Endothelial cell of umbilical vein (primary cell): ENCODE data around the gene TEX28. TPM values are rescaled to one million over a fixed set of nuclear protein-coding genes. Genes with fewer than 3 reads are reported as not detected.

Source experiments
- BruUV-seq: library from RNA; stranded (reverse); fragments of 400-500 nt; replicated peaks from 2 replicates; lab custom pipeline; 2021; lab: Mats Ljungman, UMichigan
- CTCF ChIA-PET: fragments of 300-600, 350-600 bp; sonication (Branson Sonifier 250); formaldehyde crosslinking; loops from one replicate; lab custom pipeline; 2021; ENCODE audit warnings: antibody characterized with exemption, inconsistent platforms; lab: Charles Lee
- POLR2A ChIA-PET: fragments of 300-600, 350-600 bp; sonication (Branson Sonifier 250); formaldehyde crosslinking; loops from one replicate; lab custom pipeline; 2021; ENCODE audit warnings: antibody characterized with exemption, inconsistent platforms; lab: Charles Lee
- DNase-seq: peaks from one replicate; pipeline ENCODE4 v3.0.0-alpha.2; 2011; ENCODE audit warnings: low read depth, low spot score
- FAIRE-seq: peaks from 2 replicates; lab custom pipeline; 2011; peaks lifted over from hg19 to GRCh38; lab: Jason Lieb, UNC
- H2AFZ ChIP-seq: 2 replicates; pipeline ENCODE4 v1.6.0; 2012; ENCODE audit warnings: low read depth, low read length, control low read depth, inconsistent platforms
- H3K27ac ChIP-seq: 2 replicates; pipeline ENCODE4 v1.5.1; 2011; ENCODE audit warnings: low read depth, mild to moderate bottlenecking, control low read depth, low read length, moderate library complexity; ENCODE audit not compliant: insufficient read depth
- H3K27me3 ChIP-seq, 2 experiments: 2 replicates each; pipeline versions ENCODE4 v1.6.0 to v1.6.1; 2011; ENCODE audit warnings: low read length in 2 of 2, mixed read lengths in 1 of 2; ENCODE audit not compliant: control insufficient read depth in 2 of 2, insufficient read depth in 2 of 2
- H3K36me3 ChIP-seq, 2 experiments: 2 replicates in 1 of 2; 3 replicates in 1 of 2; pipeline ENCODE4 v1.5.1; 2011; ENCODE audit warnings: low read length in 2 of 2, mild to moderate bottlenecking in 1 of 2, moderate library complexity in 1 of 2; ENCODE audit not compliant: control insufficient read depth in 2 of 2, insufficient read depth in 2 of 2; ENCODE audit errors: extremely low read depth in 1 of 2
- H3K4me1 ChIP-seq: 3 replicates; pipeline ENCODE4 v1.5.1; 2011; ENCODE audit warnings: mild to moderate bottlenecking, low read length; ENCODE audit not compliant: control insufficient read depth, insufficient read depth; ENCODE audit errors: extremely low read depth
- H3K4me2 ChIP-seq: 2 replicates; pipeline ENCODE4 v1.6.1; 2011; ENCODE audit warnings: low read length, control low read depth, mixed read lengths; ENCODE audit not compliant: insufficient read depth
- H3K4me3 ChIP-seq, 3 experiments: fragments of 200-600 bp in 1 of 3; sonication (generic), shearing (Covaris generic) in 1 of 3; replicated peaks in 1 of 3; 2 replicates each; pipeline ENCODE4 v1.5.1; 2011 to 2016; ENCODE audit warnings: control low read depth in 3 of 3, low read length in 3 of 3, mild to moderate bottlenecking in 2 of 3, inconsistent platforms in 1 of 3, low read depth in 1 of 3, moderate library complexity in 1 of 3; ENCODE audit not compliant: insufficient read depth in 1 of 3
- H3K79me2 ChIP-seq: 2 replicates; pipeline ENCODE4 v1.6.0; 2012; ENCODE audit warnings: low read length, inconsistent platforms; ENCODE audit not compliant: control insufficient read depth, insufficient read depth
- H3K9ac ChIP-seq: replicated peaks from 2 replicates; pipeline ENCODE3; 2011; ENCODE audit warnings: low read length, control low read depth; ENCODE audit not compliant: insufficient read depth; ENCODE audit errors: extremely low read depth
- H3K9me1 ChIP-seq: replicated peaks from 3 replicates; pipeline ENCODE4 v1.6.0; 2011; ENCODE audit warnings: mild to moderate bottlenecking, low read length; ENCODE audit not compliant: control insufficient read depth, insufficient read depth; ENCODE audit errors: extremely low read depth
- H3K9me3 ChIP-seq: replicated peaks from 2 replicates; pipeline ENCODE4 v1.5.1; 2012; ENCODE audit warnings: low read length, inconsistent platforms; ENCODE audit not compliant: control insufficient read depth, insufficient read depth
- H4K20me1 ChIP-seq: replicated peaks from 2 replicates; pipeline ENCODE3; 2011; ENCODE audit warnings: mild to moderate bottlenecking, low read length; ENCODE audit not compliant: control insufficient read depth, insufficient read depth; ENCODE audit errors: extremely low read depth
- EZH2 ChIP-seq: IDR thresholded peaks from 2 replicates; pipeline ENCODE4 v1.6.1; 2012; ENCODE audit warnings: borderline replicate concordance, low read depth, mild to moderate bottlenecking, moderate library complexity, low read length, inconsistent platforms; ENCODE audit not compliant: severe bottlenecking
- FOS ChIP-seq: IDR thresholded peaks from 2 replicates; pipeline ENCODE4 v1.6.1; 2011; ENCODE audit warnings: mild to moderate bottlenecking, low read length, moderate library complexity, borderline replicate concordance; ENCODE audit not compliant: insufficient read depth
- JUN ChIP-seq: IDR thresholded peaks from 2 replicates; pipeline ENCODE4 v1.6.1; 2011; ENCODE audit warnings: borderline replicate concordance, low read depth; ENCODE audit not compliant: insufficient read length, insufficient read depth
- MYC ChIP-seq: IDR thresholded peaks from one replicate; pipeline ENCODE4 v1.6.1; 2011; ENCODE audit warnings: mild to moderate bottlenecking, low read depth, low read length
- dilution Hi-C: fragments of 300-500 bp; cut with MboI; formaldehyde crosslinking; loops from one replicate; pipeline ENCODE4 v1.15.0; 2019; ENCODE audit warnings: low sequenced_read_pairs; ENCODE audit not compliant: extremely low pct_ligation_motif_present
- intact Hi-C: fragments of 100-400 bp; cut with micrococcal nuclease; formaldehyde crosslinking; loops from one replicate; pipeline ENCODE4 v1.10.0; 2022
- polyA plus RNA-seq, 4 experiments: library from polyadenylated mRNA; depleted of rRNA in 3 of 4; stranded (reverse) in 3 of 4; unstranded in 1 of 4; fragments of >200 nt; gene quantifications; 2 replicates each; pipeline versions ENCODE4 v1.2.1 to v1.2.3, GENCODE V29; 2011 to 2012; ENCODE audit warnings: missing spikeins in 1 of 4
- total RNA-seq: library from RNA; stranded (reverse); gene quantifications from 2 replicates; pipeline ENCODE4 v1.2.3, GENCODE V29; 2021
- TF ChIP-seq, protein P1 (sequence below), 2 donors: IDR thresholded peaks; 1 replicate in 1 of 2; 2 replicates in 1 of 2; pipeline ENCODE4 v1.5.1; 2011; ENCODE audit warnings: low read length in 2 of 2, mild to moderate bottlenecking in 2 of 2, moderate library complexity in 2 of 2, control low read depth in 1 of 2, inconsistent platforms in 1 of 2, low read depth in 1 of 2; ENCODE audit not compliant: insufficient read depth in 1 of 2; ENCODE audit errors: extremely low read depth in 1 of 2
- TF ChIP-seq, protein P2 (sequence below): IDR thresholded peaks from 2 replicates; pipeline ENCODE4 v1.6.1; 2011; ENCODE audit not compliant: insufficient read depth, insufficient read length

Gene TEX28
- total and polyA plus RNA-seq, 2 donors (not counting 3 experiments of a cell fraction or from before 2014, with no cell fraction given), result not detected

- no peaks in the 10 kb centered on the region for H3K36me3 ChIP-seq
- no peak overlapping the region for H3K27ac ChIP-seq
- TF ChIP-seq JUN (no peak), EZH2 (no peak)
- TF ChIP-seq, protein P1, sequence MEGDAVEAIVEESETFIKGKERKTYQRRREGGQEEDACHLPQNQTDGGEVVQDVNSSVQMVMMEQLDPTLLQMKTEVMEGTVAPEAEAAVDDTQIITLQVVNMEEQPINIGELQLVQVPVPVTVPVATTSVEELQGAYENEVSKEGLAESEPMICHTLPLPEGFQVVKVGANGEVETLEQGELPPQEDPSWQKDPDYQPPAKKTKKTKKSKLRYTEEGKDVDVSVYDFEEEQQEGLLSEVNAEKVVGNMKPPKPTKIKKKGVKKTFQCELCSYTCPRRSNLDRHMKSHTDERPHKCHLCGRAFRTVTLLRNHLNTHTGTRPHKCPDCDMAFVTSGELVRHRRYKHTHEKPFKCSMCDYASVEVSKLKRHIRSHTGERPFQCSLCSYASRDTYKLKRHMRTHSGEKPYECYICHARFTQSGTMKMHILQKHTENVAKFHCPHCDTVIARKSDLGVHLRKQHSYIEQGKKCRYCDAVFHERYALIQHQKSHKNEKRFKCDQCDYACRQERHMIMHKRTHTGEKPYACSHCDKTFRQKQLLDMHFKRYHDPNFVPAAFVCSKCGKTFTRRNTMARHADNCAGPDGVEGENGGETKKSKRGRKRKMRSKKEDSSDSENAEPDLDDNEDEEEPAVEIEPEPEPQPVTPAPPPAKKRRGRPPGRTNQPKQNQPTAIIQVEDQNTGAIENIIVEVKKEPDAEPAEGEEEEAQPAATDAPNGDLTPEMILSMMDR (IDR thresholded peaks at IDR 0.05; ENCODE audit: extremely low read depth in 1 of 2, insufficient read depth in 1 of 2, low read depth in 1 of 2, low read length in 2 of 2), result peak; percentile 59 to 68
- ChIA-PET CTCF (interaction anchor here (1.2 to 3.3 kb wide), 7 partner anchors 9 to 295 kb away, joined by 4 to 20 read pairs (median 8); no protein-coding TSS in a partner anchor), POLR2A (no interaction called here)
- H3K4me1 ChIP-seq, result no peaks in the 10 kb centered on the region
- H2AFZ ChIP-seq, result no peak overlapping the region
- no peaks in the 10 kb centered on the region for H3K27me3 ChIP-seq
- dilution Hi-C loops (no loop called here), intact Hi-C loops (no loop called here)
- peak; percentile 53 for DNase-seq
- peak; percentile 92 for FAIRE-seq
- H3K4me3 ChIP-seq, result no peak overlapping the region
- H3K9ac ChIP-seq, result no peak overlapping the region
- no peak overlapping the region for H3K4me2 ChIP-seq
- no peaks in the 10 kb centered on the region for H3K79me2 ChIP-seq
- no peaks in the 10 kb centered on the region for H3K9me3 ChIP-seq
- H4K20me1 ChIP-seq, result no peaks in the 10 kb centered on the region
- no peaks in the 10 kb centered on the region for H3K9me1 ChIP-seq
- no TSS peak for BruUV-seq
These were observed 13.4 kb upstream of the TEX28 start for GRCh38 chrX:154308108-154308946.

DNA sequence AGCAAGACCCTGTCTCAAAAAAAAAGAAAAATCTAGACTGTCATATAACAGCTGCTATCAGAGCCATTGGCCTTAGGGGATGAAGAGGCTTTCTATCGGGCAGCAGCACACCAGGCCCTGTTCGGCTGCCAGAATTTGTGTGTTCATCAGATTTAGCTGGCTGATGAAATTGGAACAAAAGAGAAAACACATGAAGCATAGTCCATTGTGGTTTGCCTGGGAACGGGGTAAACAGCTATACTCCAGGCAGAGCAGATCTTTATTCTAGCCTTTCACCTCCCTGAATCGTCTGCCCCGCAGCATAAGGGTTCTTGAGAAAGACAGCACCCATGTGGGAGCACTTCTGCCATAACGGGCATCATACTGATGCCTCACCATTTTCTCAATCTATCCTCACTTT is 12.3 kb upstream of the TEX28 start:
- no peaks in the 10 kb centered on the region for H3K9me3 ChIP-seq
- H4K20me1 ChIP-seq, result no peaks in the 10 kb centered on the region
- H3K27me3 ChIP-seq, result no peaks in the 10 kb centered on the region
- H3K4me2 ChIP-seq, result no peak overlapping the region
- no peak overlapping the region for H2AFZ ChIP-seq
- H3K36me3 ChIP-seq, result no peaks in the 10 kb centered on the region
- dilution Hi-C loops, result no loop called here
- ChIA-PET POLR2A (no interaction called here), CTCF (interaction anchor here (1.8 to 3.3 kb wide), 3 partner anchors 9 to 294 kb away, joined by 9 to 20 read pairs (median 11); no protein-coding TSS in a partner anchor)
- intact Hi-C loops, result no loop called here
- DNase-seq (no peak), FAIRE-seq (no peak)
- no peaks in the 10 kb centered on the region for H3K4me1 ChIP-seq
- H3K27ac ChIP-seq, result no peak overlapping the region
- BruUV-seq, result no TSS peak
- H3K79me2 ChIP-seq, result no peaks in the 10 kb centered on the region
- no peak overlapping the region for H3K9ac ChIP-seq
- no peaks in the 10 kb centered on the region for H3K9me1 ChIP-seq
- TF ChIP-seq, protein P1 (IDR thresholded peaks at IDR 0.05; ENCODE audit: extremely low read depth in 1 of 2, insufficient read depth in 1 of 2, low read depth in 1 of 2, low read length in 2 of 2), result no peak
- TF ChIP-seq FOS (no peak), MYC (no peak), EZH2 (no peak)
- TF ChIP-seq, protein P2, sequence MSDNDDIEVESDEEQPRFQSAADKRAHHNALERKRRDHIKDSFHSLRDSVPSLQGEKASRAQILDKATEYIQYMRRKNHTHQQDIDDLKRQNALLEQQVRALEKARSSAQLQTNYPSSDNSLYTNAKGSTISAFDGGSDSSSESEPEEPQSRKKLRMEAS, result no peak
- no peak overlapping the region for H3K4me3 ChIP-seq
